Limb (tissue), 2 donors: ENCODE data around the gene FAM227A.

Experiments
- DNase-seq, 2 donors: peaks; one replicate each; pipeline ENCODE4 v3.0.0-alpha.2; 2016; ENCODE audit errors: extremely low spot score in 2 of 2

FAM227A gene

GRCh38 chr22:38540701-38541100 lies 115.5 kb downstream of the FAM227A start:
- no peak for DNase-seq

- no peak for DNase-seq
Observed at GRCh38 chr22:38531251-38531938, 124.8 kb downstream of the FAM227A start.
